Measurements from ENCODE around the gene MACROD2. TPM values are rescaled to one million over a fixed set of nuclear protein-coding genes. Genes with fewer than 3 reads are reported as not detected.

MACROD2 gene
- total RNA-seq, 1 donor from 2014 or later, result 1.6 TPM

- Histone ChIP-seq H3K4me3 (ENCODE audit: low read depth, low read length) (no peak overlapping the region), H3K27me3 (ENCODE audit: control insufficient read depth, insufficient read depth, low read length) (no peaks in the 10 kb centered on the region), H3K36me3 (ENCODE audit: control insufficient read depth, insufficient read depth, low read length) (no peaks in the 10 kb centered on the region)
- DNase-seq (ENCODE audit: low read depth) (peak; percentile 39), FAIRE-seq (no peak)
- no peak for TF ChIP-seq CTCF (IDR thresholded peaks at IDR 0.05; ENCODE audit: insufficient read depth, low read length, severe bottlenecking)
Measured at GRCh38 chr20:15256676-15257568, 1261.6 kb downstream of the MACROD2 start.

- DNase-seq (ENCODE audit: low read depth) (peak; percentile 49), FAIRE-seq (no peak)
- no peak for TF ChIP-seq CTCF (IDR thresholded peaks at IDR 0.05; ENCODE audit: insufficient read depth, low read length, severe bottlenecking)
- no peaks in the 10 kb centered on the region for H3K36me3 ChIP-seq (ENCODE audit: control insufficient read depth, insufficient read depth, low read length)
- H3K27me3 ChIP-seq (ENCODE audit: control insufficient read depth, insufficient read depth, low read length), result no peaks in the 10 kb centered on the region
- no peak overlapping the region for H3K4me3 ChIP-seq (ENCODE audit: low read depth, low read length)
Measured at GRCh38 chr20:15257569-15257870, 1262.2 kb downstream of the MACROD2 start.

- no peak overlapping the region for H3K4me3 ChIP-seq (ENCODE audit: low read depth, low read length)
- H3K27me3 ChIP-seq (ENCODE audit: control insufficient read depth, insufficient read depth, low read length), result no peaks in the 10 kb centered on the region
- DNase-seq (ENCODE audit: low read depth) (no peak), FAIRE-seq (no peak)
- TF ChIP-seq CTCF (IDR thresholded peaks at IDR 0.05; ENCODE audit: insufficient read depth, low read length, severe bottlenecking), result no peak
- no peaks in the 10 kb centered on the region for H3K36me3 ChIP-seq (ENCODE audit: control insufficient read depth, insufficient read depth, low read length)
Measured at GRCh38 chr20:15265581-15266309, 1270.4 kb downstream of the MACROD2 start.

DNA sequence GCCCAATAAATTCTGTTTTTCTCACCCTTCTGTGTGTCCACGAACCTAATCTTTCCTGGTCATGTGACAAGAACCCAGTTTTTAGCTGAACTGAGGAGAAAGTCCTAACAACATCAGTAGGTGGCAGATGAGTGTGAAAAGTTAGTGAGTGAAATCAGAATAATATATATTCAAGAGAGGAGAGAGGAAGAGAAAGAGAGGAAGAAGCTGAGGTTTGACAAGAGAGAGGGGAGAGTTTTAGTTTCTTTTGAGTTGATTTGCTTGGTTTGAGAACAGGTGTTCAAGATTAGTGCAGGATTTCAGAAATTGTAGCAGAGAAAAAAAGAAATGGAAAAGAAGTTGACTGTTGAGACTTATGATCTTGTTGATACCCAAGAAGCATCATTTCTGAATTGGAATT, 1272.6 kb downstream of the MACROD2 start:
- no peaks in the 10 kb centered on the region for H3K36me3 ChIP-seq (ENCODE audit: control insufficient read depth, insufficient read depth, low read length)
- H3K27me3 ChIP-seq (ENCODE audit: control insufficient read depth, insufficient read depth, low read length), result no peaks in the 10 kb centered on the region
- FAIRE-seq (no peak), DNase-seq (ENCODE audit: low read depth) (no peak)
- no peak overlapping the region for H3K4me3 ChIP-seq (ENCODE audit: low read depth, low read length)
- TF ChIP-seq CTCF (IDR thresholded peaks at IDR 0.05; ENCODE audit: insufficient read depth, low read length, severe bottlenecking), result no peak

- Histone ChIP-seq H3K36me3 (ENCODE audit: control insufficient read depth, insufficient read depth, low read length) (no peaks in the 10 kb centered on the region), H3K4me3 (ENCODE audit: low read depth, low read length) (no peak overlapping the region), H3K27me3 (ENCODE audit: control insufficient read depth, insufficient read depth, low read length) (no peaks in the 10 kb centered on the region)
- TF ChIP-seq CTCF (IDR thresholded peaks at IDR 0.05; ENCODE audit: insufficient read depth, low read length, severe bottlenecking), result no peak
- DNase-seq (ENCODE audit: low read depth) (peak; percentile 87), FAIRE-seq (no peak)
Measured at GRCh38 chr20:15278041-15278440, 1282.7 kb downstream of the MACROD2 start.

Data from bronchial epithelial cell (primary cell).